Activated effector memory CD4-positive, alpha-beta T cell treated with Interleukin-2 at 50 U/mL for 16 hours (primary cell): ENCODE data around the gene SFTPA2.
"Not testable (repeated sequence)": the region's sequence is repeated elsewhere in the genome, so short reads cannot be mapped to it uniquely, and the experiment has no call there.

ENCODE experiments used
- DNase-seq: peaks from one replicate; pipeline ENCODE4 v3.0.0-alpha.2; 2020

SFTPA2 gene

DNA sequence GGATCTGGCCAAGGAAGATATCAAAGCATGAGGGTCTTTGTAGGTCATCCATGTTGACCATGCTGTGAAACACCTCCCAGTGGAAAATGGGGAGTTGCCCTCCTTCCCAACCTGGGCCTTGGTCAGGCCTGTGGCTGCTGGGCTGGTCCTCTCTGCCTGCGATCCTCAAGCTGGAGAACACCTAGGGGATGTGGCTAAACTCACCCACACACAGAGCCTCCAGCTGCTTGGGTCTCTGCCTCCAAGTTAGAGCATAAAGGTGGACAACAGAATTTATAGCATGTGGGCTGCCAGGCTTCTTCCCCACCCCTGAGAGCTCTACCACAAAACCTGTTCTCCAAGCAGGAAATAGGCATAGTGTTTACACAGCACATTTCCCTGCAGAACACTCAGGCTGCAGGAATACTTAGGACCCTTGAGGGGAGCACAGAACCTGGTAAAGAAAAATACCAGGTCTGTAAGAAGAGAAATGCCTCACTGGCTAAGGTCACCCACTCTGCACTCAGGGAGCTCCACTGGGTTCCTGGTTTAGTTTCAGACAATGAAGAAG is at the start of gene SFTPA2:
Gene SFTPA2 (minus strand): TSS at position 248 of the 550 bp plus-strand sequence. CDS start 924 bp downstream, outside the sequence.
- no peak for DNase-seq

DNA sequence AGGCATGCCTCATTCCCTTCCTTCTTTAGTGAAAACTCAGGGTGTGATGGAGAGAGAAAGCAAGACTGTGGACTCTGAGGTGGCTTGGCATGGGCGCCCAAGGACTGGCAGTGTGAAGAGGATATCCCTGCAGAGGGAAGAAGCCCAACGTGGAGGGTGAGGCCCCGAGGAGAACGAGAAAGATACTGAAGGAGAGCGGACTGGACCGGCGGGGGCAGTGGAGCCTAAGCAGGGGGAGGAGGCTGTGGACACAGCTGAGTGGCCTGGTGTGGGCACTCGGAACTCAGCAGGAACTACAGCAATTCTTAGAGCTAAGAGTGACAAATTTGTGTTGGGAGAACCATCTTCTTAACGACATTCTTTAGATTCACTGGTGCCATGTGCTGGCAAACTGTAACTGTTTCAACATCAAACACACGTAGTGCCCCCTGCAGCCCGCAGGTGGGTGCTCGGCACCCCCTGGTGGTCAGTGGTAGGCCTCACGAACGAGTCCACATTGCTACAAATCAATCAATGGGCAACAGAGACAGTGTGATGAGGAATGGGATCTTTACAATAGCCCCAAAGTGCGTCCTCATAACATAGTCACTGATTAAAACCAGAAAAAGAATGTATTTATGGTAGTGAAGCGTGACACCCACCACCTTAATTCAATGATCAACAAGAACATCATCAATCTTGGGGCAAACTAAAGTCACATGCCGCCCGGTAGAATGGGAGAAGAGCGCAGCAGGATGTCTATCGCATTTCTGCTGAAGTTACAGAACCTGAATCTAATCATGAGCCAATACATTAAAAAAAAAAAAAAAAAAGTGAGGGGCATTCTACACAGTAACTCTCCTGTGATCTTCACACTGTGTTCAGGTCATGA is 48.5 kb upstream of the SFTPA2 start:
- DNase-seq = no peak

DNA sequence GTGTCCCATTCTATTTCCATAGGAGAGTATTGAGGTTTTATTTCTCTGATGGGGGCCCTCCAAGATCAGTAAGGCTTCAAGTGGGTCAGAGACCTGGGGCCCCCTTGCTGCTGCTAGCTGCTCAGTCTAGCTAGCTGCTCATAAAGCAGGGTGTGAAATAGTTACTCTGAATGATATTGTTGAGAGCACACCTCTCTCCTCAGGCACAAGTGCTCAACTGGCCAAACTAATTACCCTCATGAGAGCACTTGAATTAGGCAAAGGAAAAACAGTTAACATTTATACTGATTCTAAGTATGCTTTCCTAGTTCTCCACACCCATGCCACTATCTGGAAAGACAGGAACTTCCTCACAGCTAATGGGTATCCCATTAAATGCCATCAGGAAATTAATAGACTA is 45.1 kb upstream of the SFTPA2 start:
- DNase-seq = no peak

DNA sequence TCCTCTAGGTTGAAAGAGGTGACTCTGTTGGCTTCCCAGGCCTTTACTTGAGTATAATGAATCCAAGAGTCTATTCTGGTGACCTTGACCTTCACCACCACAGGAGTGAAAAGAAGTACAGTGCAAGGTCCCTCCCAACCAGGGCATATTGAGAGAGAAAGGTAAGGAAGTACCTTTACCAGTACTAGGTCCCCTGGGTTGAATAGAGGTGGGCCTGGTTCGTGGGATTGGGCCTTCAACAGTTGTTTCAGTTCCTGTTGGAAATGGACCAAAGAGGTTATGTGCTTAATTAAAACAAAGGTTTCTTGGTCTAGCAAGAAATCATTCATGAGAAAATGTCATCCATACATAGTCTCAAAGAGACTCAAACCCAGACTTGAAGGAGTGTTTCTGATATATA is 44.1 kb upstream of the SFTPA2 start:
- no peak for DNase-seq

DNA sequence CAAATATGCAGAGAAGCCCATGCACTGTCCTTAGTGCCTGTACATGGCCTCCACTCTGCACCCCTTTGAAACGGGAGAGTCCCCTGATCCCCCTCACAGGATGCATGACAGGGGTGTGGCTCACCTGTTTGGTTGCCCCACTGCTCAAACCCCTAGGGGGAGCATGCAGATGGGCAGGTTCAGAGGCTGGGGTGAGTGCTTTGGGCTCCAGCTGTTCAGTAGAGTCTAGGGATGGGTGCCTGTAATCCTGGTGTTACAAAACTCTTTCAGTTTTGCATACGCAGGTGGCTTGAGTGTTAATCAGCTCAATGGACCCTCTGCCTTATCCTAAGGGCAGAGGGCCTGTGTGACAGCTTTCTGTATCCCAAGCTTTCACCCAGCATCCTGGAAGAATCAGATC is 42.7 kb upstream of the SFTPA2 start:
- no peak for DNase-seq

DNA sequence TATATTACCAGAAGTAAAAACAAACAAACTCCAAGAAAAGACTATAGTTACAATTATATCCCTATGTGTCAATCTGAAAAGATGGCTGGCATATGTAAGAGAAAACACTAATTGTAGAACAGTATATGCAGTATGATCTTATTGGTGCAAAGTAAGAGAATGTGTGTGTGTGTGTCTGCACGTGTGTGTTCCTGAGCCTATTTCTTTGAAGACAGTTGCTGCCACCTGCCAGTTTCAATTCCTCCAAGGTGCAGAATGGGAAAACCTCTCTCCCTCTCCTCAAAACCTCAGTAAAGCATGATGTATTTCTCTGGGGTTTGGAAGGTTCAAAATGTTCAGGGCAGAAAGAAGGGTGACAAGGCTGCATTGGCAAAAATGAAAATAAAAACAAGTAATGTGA is 41.7 kb upstream of the SFTPA2 start:
- DNase-seq = no peak

DNA sequence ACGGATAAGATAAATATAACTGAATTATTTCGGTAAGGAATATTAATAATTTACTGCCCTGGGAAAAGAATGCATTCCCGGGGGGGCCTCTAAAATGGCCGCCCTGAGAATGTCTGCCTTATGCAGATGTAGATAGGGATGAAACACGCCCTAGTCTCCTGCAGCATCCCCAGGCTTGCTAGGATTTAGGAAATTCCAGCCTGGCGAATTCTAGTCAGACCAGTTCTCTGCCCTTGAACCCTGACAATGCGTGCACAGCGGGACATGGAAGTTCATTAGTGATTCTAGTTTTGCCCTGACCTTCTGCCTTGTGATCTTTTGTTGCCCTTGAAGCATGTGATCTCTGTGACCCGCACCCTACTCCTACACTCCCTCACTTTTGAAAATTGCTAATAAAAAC is 39.4 kb upstream of the SFTPA2 start:
- DNase-seq = not testable (repeated sequence)

DNA sequence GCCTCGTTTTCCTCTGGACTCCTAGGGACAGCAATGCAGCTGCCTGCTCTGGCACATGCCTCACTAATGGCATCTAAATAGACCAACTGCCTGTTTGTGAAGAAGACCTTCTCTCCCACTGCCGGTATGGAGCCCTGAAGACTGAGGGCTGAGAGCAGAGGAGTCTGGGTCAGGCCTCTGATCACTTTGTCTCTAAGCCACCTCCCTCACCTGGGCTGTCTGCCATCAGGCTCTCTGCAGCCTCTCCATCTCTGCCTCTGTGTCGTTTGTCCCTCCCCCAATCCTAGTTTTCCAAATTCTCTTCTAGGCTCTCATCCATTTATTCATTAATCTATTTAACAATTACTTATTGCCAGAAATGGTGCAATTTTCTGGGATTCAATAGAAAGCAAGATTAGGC is 35.3 kb upstream of the SFTPA2 start:
- DNase-seq = no peak

DNA sequence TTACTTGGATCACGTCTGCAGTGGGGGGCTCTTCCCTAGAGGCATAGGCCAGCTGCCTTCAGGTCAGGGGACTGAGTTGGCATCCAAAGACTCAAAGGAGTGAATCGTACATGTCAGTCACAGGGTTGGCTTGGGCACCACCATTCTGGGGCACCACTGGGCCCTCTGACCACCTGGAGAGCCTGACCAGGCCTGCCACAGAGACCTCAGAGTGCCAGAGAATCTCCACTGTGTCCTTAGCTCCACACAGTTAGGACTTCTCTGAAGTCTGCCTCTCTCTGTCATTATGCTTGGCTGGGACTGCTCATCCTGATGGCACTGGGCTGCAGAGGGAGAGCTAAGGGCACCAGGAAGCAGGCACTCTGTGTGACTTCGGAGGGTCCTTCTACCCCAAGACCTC is 34.4 kb upstream of the SFTPA2 start:
- DNase-seq = not testable (repeated sequence)

DNA sequence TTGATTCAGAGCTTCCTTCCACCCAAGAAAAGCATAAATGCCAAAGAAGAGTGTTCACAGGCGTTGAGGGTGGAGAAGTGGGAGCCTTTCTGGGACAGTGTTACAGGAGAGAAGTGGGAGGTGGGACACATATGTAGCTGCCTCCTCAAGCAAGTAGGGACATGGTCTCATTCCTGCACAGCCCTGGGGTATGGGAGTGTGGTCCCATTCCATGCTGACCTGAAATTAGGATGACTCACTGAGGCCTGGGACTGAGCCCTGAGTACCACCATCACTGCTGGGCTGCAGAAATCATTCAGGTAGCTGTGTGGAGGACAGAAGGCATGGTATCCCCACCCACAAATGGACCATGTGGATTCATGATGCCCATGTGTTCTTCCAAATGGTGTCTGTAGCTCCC is 33.2 kb upstream of the SFTPA2 start:
- no peak for DNase-seq

DNA sequence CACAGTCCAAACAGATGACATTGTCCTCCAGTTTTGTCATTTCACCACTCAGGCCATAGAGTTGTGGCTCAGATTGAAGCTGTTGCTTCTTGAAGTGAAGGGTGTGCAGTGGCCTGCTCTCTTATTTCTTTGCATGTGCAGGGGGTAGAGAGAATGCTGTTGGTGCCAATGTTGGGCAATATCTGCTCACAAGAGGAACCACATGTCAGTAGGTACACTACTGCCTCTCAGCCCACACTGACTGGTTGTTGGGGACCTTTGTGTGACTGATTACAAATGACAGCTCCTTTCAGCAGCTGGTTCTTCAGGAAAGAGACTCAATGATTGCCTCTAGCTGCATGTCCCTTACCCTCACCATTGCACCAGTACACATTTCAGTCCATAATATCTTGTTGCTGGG is 28.6 kb upstream of the SFTPA2 start:
- DNase-seq = no peak

DNA sequence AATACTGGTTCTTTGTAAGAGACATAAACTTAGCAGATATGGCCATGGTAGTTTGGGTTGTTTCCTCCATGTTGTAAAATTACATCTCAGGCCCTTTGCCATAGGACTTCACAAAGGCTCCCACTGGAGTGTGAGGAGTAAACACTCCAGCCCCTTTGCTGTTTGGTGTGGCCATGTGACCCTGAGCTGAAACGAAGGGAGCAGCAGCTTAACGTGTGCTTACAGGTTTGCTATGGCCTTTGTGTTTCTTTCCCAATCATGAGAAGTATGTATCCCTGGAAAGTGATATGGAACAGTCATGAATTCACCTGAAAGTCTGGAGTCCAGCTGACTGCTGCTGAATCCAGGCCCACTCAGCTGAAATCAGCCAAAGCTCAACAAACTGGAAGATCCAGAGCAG is 26.7 kb upstream of the SFTPA2 start:
- no peak for DNase-seq

DNA sequence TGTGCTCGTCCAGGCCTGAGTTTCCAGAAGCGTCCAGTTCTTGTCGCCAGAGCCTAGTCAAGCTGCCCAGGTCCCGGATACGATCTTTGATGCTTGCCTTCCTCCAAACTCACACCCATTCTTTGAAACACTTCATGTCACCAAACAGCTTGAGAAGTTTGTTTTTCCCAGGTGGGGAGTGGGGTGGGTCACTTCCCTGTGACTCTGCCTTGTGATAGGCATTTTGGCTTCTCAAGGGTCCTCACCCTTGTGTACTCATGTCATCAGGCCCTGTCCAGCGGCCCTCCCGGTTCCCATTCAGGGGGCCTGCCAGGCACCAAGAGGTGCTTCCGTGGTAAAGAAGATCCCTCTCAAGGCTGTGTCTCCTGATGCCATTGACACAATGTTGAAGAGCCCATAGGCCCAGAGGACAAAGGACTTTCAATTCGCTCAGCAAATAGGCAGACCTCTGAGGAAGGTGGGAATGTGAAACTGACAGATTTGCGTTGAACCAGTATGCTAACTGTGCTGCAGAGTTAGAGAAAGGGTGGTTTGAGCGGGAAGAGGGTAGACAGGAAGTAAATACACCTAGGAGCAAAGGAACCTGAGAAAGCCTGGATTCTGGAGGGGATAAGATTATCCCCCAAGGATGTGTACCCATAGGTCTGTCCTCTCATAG is 25.8 kb upstream of the SFTPA2 start:
- no peak for DNase-seq

DNA sequence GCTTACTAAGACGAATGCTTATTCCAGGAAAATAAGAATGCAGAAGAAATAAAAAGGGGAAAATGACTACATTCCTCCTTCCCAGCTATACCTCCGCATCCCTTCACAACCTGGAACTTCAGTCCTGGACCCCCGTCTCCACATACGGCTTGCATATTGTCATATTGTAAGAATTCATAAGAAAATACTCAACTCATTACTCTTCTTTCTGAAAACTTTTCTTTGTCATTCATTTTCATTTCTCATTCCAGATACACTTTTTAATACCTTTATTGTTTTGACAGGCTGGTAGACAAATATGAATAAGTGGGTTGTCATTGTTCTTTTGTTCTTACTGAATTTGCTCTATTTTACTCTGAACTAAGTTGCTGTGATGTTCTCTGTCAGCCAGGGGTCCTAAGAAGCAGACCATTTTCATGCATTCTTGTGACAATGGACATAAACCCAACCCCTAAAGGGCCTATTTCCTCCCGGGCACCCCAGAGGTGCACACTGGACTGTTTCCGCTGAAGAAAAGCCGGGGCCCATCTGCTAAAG is 23.3 kb upstream of the SFTPA2 start:
- DNase-seq = no peak

DNA sequence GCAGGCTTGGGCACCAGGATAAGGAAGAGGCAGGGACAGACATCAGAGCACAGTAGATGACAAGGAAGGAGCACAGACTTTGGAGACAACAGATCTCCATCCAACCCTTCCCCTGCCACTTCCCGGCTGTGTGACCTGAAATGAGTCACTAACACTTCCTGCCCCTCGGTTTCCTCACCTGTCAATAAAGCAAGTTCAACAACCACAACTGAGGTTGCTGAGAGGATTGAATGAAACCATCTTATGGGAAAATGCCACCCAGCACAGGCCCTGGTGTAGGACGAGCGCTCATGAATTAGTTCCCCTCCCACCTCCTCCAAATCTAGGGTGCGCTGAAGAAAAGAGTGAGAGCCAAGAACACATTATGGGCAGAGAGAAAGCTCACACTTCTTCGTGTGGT is 22.7 kb upstream of the SFTPA2 start:
- not testable (repeated sequence) for DNase-seq

DNA sequence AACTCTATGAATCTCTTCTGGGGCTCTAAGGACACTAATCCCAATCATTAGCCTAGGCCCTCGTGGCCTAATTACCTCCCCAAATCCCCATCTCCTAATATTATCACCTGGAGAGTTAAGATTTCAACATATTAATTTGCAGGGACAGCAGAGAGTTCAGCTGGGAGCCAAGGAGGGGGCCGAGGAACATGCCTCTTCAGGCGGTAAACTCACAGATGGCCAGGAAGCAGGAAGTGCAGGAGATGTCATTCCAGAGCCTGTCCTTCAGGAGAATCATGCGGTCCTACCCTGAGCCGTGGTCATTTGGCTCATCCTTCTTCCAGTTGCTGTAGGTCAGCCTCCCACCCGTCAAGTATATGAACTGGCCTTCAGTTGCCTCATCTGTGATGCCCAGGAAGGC is 21.9 kb upstream of the SFTPA2 start:
- DNase-seq = no peak

DNA sequence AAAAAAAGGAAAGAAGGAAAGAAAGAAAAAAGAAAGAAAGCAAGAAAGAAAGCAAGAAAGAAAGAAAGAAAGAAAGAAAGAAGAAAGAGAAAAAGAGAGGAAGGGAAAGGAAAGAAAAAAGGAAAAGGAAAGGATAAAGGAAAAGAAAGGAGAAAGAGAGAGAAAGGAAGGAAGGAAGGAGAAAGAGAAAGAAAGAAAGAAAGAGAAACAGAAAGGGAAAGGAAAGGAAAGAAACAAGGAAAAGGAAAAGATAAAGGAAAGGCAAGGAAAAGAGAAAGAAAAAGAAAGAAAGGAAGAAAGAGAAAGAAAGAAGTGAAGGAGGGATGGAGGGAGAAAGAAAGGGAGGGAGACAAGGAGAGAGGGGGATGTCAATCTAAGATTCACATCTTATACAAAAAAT is 20.8 kb upstream of the SFTPA2 start:
- DNase-seq = no peak

DNA sequence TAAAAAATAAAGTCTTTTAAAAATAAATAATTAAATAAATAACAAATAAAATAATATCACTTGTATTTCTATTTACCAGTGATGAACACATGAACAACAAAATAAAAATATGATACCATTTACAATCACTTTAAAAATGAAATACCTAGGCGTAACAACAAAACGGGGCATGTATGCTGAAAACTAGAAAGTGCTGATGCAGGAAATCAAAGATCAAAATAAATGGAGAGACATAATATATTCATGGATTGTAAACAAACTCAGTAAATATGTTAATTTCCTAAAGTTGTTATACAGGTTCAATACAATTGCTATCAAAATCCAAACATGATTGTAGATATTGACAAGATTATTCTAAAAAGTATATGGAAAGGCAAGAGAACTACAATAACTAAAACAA is 19.2 kb upstream of the SFTPA2 start:
- DNase-seq = no peak

DNA sequence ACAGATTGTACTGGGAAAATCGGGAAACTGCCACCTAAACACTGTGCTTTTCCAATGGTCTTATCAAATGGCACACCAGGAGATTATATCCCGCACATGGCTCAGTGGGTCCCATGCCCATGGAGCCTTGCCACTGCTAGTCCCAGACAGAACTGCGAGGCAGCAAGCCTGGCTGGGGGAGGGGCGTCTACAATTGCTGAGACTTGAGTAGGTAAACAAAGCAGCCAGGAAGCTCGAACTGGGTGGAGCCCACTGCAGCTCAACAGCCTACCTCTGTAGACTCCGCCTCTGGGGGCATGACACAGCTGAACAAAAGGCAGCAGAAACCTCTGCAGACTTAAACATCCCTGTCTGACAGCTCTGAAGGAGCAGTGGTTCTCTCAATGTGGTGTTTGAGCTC is 10.4 kb upstream of the SFTPA2 start:
- not testable (repeated sequence) for DNase-seq

DNA sequence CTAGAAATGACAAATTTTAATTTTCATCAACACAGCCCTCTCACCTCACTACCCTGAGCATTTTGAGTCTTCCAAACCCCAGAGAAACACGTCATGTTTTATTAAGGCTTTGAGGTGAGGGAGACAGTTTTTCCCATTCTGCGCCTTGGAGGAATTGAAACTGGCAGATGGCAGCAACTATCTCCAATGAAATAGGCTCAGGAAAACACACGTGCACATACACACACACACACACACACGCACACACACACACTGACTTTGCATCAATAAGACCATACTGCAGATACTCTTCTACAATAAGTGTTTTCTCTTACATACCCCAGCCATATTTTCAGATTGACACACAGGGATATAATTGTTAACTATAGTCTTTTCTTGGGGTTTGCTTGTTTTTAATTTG is 3.2 kb upstream of the SFTPA2 start:
- DNase-seq = no peak

DNA sequence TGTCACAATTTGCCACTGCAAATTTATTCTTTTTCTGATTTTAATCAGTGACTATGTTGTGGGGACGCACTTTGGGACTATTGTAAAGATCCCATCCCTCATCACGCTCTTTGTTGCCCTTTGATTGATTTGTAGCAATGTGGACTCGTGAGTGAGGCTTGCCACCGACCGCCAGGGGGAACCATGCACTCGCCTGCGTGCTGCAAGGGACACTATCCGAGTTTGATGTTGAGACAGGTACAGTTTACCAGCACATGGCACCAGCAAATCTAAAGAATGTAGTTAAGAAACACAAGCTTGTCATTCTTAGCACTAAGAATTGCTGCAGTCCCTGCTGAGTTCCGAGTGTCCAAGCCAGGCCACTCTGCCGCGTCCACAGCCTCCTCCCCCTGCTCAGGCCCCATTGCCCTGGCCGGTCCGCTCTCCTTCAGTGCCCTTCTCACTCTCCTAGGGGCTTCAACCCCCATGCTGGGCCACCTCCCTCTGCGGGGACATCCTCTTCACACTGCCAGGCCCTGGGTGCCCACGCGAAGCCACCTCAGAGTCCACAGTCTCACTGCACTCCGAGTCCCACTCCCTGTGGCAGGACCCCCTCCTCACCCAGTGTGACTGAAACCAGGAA is 2.0 kb upstream of the SFTPA2 start:
- peak; percentile 41 for DNase-seq

DNA sequence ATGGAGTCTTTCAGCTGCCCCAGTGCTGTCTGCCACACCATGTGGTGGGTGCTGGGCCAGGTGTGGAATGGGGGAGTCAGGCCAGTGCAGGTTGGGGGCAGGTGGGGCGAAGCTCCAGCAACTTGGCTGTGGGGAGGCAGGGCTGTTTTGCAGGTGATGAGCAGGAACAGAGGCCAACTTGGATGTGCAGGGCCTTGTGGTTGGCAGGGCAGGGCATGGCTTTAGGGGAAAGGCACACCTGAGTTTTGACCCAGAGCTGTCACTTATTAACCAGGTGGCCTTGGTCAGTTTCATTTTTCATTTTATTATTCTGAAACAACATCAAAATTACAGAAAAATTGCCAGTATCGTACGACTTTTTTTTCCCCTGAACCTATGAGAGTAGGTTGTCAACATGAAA is 1.1 kb upstream of the SFTPA2 start:
- DNase-seq = no peak

DNA sequence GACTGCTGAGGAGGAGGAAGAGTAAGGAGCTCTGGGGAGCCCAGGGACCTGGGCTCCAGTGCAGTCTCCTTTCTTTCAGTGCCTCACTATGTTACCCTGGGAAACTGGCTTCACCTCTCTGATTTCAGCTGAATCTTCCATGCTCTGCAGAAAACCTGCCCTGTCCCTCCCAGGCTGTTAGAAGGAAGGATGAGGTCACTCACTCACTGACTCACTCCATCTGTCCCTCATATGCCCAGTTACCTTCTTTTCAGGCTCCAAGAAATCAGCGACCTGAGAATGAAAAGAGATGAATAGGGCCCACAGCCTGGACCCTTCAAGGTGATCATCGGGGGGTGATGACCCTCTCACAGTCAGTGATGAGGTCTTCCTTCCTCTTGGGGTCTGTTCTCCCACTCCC is 481 bp downstream of the SFTPA2 start:
- DNase-seq = no peak

DNA sequence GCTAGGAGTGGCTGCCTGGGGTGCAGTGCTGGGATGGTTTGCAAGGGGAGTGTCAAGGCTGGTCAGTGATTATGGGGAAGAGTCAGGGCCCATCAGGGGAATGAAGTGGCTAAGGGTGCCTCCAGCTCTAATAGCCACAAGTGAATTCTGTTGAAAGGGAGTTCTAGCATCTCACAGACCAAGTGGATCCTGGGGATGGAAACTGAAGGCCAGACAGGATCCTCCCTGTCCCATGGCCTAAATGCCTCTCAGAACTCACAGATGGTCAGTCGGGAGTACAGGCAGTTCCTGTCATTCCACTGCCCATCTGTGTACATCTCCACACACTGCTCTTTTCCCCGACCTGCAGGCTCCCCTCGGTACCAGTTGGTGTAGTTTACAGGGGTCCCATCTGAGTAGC is 3.2 kb downstream of the SFTPA2 start:
- not testable (repeated sequence) for DNase-seq
